GM12878 (cell line): ENCODE measurements around the gene CLTCL1. TPM values are rescaled to one million over a fixed set of nuclear protein-coding genes. Genes with fewer than 3 reads are reported as not detected.

Source experiments
- ATAC-seq: fragments of 200-7000 bp; cut with Tn5 transposase; 3 replicates; pipeline ENCODE4 v1.9.1; 2020; ENCODE audit warnings: mild to moderate bottlenecking, moderate library complexity
- BruUV-seq: library from RNA; stranded (reverse); fragments of 400-500 nt; replicated peaks from 2 replicates; lab custom pipeline; 2021; lab: Mats Ljungman, UMichigan
- CTCF ChIA-PET: fragments of 300-600 bp; sonication (Branson Sonifier 250); formaldehyde crosslinking; extraction: SDS; loops from one replicate; lab custom pipeline; 2021; ENCODE audit warnings: inconsistent platforms; lab: Yijun Ruan, JAX
- POLR2A ChIA-PET: fragments of 350-600 bp; formaldehyde crosslinking; extraction: SDS; loops from one replicate; lab custom pipeline; 2021; ENCODE audit warnings: inconsistent platforms; lab: Charles Lee
- RAD21 ChIA-PET: fragments of 300-600 bp; sonication (Branson Sonifier 250); formaldehyde crosslinking; loops from one replicate; lab custom pipeline; 2023; ENCODE audit warnings: antibody characterized with exemption; ENCODE audit not compliant: unreplicated experiment; lab: Charles Lee
- SMC1A ChIA-PET: fragments of 300-600 bp; sonication (Branson Sonifier 250); formaldehyde crosslinking; loops from one replicate; lab custom pipeline; 2023; ENCODE audit not compliant: unreplicated experiment, uncharacterized antibody; lab: Charles Lee
- DNase-seq: peaks from one replicate; pipeline ENCODE4 v3.0.0-alpha.2; 2011; ENCODE audit warnings: low read depth, low spot score
- FAIRE-seq: peaks from 3 replicates; lab custom pipeline; 2011; peaks lifted over from hg19 to GRCh38; lab: Jason Lieb, UNC
- H2AFZ ChIP-seq: 2 replicates; pipeline ENCODE4 v1.6.0; 2011; ENCODE audit warnings: low read depth, low read length, control low read depth; ENCODE audit not compliant: control insufficient read depth
- H3K27ac ChIP-seq: 2 replicates; pipeline ENCODE4 v1.5.1; 2011; ENCODE audit warnings: control low read depth; ENCODE audit not compliant: control insufficient read depth, insufficient read depth
- H3K27me3 ChIP-seq, 2 experiments: replicated peaks in 1 of 2; 2 replicates each; pipeline versions ENCODE4 v1.6.0 to v1.6.1; 2011; ENCODE audit warnings: low read length in 1 of 2; ENCODE audit not compliant: control insufficient read depth in 2 of 2, insufficient read depth in 2 of 2
- H3K36me3 ChIP-seq, 2 experiments: 2 replicates each; pipeline ENCODE4 v1.5.1; 2011; ENCODE audit warnings: low read length in 1 of 2; ENCODE audit not compliant: control insufficient read depth in 2 of 2, insufficient read depth in 2 of 2
- H3K4me1 ChIP-seq: 2 replicates; pipeline ENCODE4 v1.6.1; 2011; ENCODE audit warnings: mild to moderate bottlenecking, low read length, moderate library complexity, mixed read lengths; ENCODE audit not compliant: control insufficient read depth, insufficient read depth
- H3K4me2 ChIP-seq: 2 replicates; pipeline ENCODE4 v1.6.0; 2011; ENCODE audit warnings: control low read depth; ENCODE audit not compliant: control insufficient read depth, insufficient read depth
- H3K4me3 ChIP-seq: fragments of 200-600 bp; sonication (generic); 2 replicates; pipeline ENCODE4 v1.5.1; 2016
- H3K79me2 ChIP-seq: 2 replicates; pipeline ENCODE4 v1.6.0; 2011; ENCODE audit warnings: low read length; ENCODE audit not compliant: control insufficient read depth, insufficient read depth
- H3K9ac ChIP-seq: 2 replicates; pipeline ENCODE4 v1.8.0; 2011; ENCODE audit warnings: low read length, control low read depth, mixed read lengths; ENCODE audit not compliant: control insufficient read depth, insufficient read depth
- H3K9me3 ChIP-seq: replicated peaks from 3 replicates; pipeline ENCODE4 v1.5.1; 2011; ENCODE audit warnings: mild to moderate bottlenecking, low read length; ENCODE audit not compliant: control insufficient read depth, insufficient read depth
- H4K20me1 ChIP-seq: 2 replicates; pipeline ENCODE4 v1.6.0; 2011; ENCODE audit not compliant: control insufficient read depth, insufficient read depth
- BHLHE40 ChIP-seq, 2 experiments: fragments of 450-650 bp in 1 of 2; IDR thresholded peaks; 2 replicates each; pipeline ENCODE4 v1.6.1; 2011 to 2017; ENCODE audit warnings: low read depth in 2 of 2, borderline replicate concordance in 1 of 2, improper control_type of control experiment in 1 of 2, low read length in 1 of 2, mild to moderate bottlenecking in 1 of 2
- BRCA1 ChIP-seq: IDR thresholded peaks from 2 replicates; pipeline ENCODE4 v1.6.1; 2011; ENCODE audit warnings: low read depth, low read length, improper control_type of control experiment
- CBFB ChIP-seq: IDR thresholded peaks from 2 replicates; pipeline ENCODE4 v1.6.1; 2016; ENCODE audit warnings: antibody characterized with exemption, low read depth
- CBX3 ChIP-seq: fragments of 200-600 bp; sonication (generic); IDR thresholded peaks from 2 replicates; pipeline ENCODE4 v1.6.1; 2016; ENCODE audit warnings: low read depth, borderline replicate concordance
- CHD2 ChIP-seq: IDR thresholded peaks from 2 replicates; pipeline ENCODE4 v1.6.1; 2011; ENCODE audit warnings: low read depth, low read length, improper control_type of control experiment, borderline replicate concordance
- ETV6 ChIP-seq, 2 experiments: fragments of 450-650 bp in 1 of 2; IDR thresholded peaks in 1 of 2; conservative IDR thresholded peaks in 1 of 2; 2 replicates each; pipeline ENCODE4 v1.6.1; 2014; ENCODE audit warnings: antibody characterized with exemption in 1 of 2, borderline replicate concordance in 1 of 2, low read depth in 1 of 2, mild to moderate bottlenecking in 1 of 2, moderate library complexity in 1 of 2
- FOXK2 ChIP-seq: fragments of 450-650 bp; IDR thresholded peaks from 2 replicates; pipeline ENCODE4 v1.6.1; 2017; ENCODE audit warnings: mild to moderate bottlenecking, moderate library complexity
- IRF4 ChIP-seq: IDR thresholded peaks from 2 replicates; pipeline ENCODE4 v1.6.1; 2011; ENCODE audit warnings: low read depth, low read length
- JUND ChIP-seq: IDR thresholded peaks from 2 replicates; pipeline ENCODE4 v1.6.1; 2012; ENCODE audit warnings: low read depth, mild to moderate bottlenecking, low read length, improper control_type of control experiment, moderate library complexity
- MEF2A ChIP-seq: IDR thresholded peaks from 2 replicates; pipeline ENCODE4 v1.6.1; 2011; ENCODE audit warnings: low read depth, mild to moderate bottlenecking, low read length, moderate library complexity; ENCODE audit not compliant: insufficient read depth
- MXI1 ChIP-seq: fragments of 150-350 bp; IDR thresholded peaks from 2 replicates; pipeline ENCODE4 v1.6.1; 2011; ENCODE audit warnings: low read depth, mild to moderate bottlenecking, inconsistent platforms, low read length, improper control_type of control experiment
- NFXL1 ChIP-seq: fragments of 450-650 bp; IDR thresholded peaks from 2 replicates; pipeline ENCODE4 v1.6.1; 2017; ENCODE audit warnings: antibody characterized with exemption, mild to moderate bottlenecking, borderline replicate concordance
- NFYA ChIP-seq: IDR thresholded peaks from 2 replicates; pipeline ENCODE4 v1.6.1; 2011; ENCODE audit warnings: low read depth, mild to moderate bottlenecking, low read length, improper control_type of control experiment, borderline replicate concordance
- ZBED1 ChIP-seq: IDR thresholded peaks from 2 replicates; pipeline ENCODE4 v1.6.1; 2016; ENCODE audit warnings: borderline replicate concordance
- WGBS: methylation state at CpG from one replicate; pipeline ENCODE4 v1.1.6; 2016; ENCODE audit warnings: low lambda C conversion rate; ENCODE audit not compliant: insufficient replicate concordance, insufficient coverage; ENCODE audit errors: missing lambda C conversion rate; 5-methylcytosine and 5-hydroxymethylcytosine counted together
- in situ Hi-C: fragments of 300-500 bp; cut with MboI; formaldehyde crosslinking; loops from 9 replicates; pipeline ENCODE4 v1.14.3; 2018; ENCODE audit warnings: mixed read lengths
- intact Hi-C: fragments of 100-400 bp; cut with micrococcal nuclease; formaldehyde crosslinking; loops from one replicate; pipeline ENCODE4 v1.14.2; 2022; ENCODE audit not compliant: unreplicated experiment
- polyA plus RNA-seq, 11 experiments: library from polyadenylated mRNA; depleted of rRNA in 4 of 11; unstranded in 6 of 11; stranded (reverse) in 5 of 11; fragments of >200 nt; fragmentation: Nextera tagmentation in 4 of 11; fragmentation: Illumina TruSeq in 1 of 11; extraction: Ambion mirVana in 4 of 11; extraction: Trizol in 1 of 11; gene quantifications; 1 replicate in 1 of 11; 2 replicates in 10 of 11; pipeline versions ENCODE4 v1.2.1 to v1.2.3, GENCODE V29; 2011 to 2016; ENCODE audit warnings: inconsistent platforms in 2 of 11, missing spikeins in 2 of 11, low read depth in 1 of 11
- total RNA-seq, 4 experiments: library from RNA; depleted of rRNA in 3 of 4; stranded (reverse); fragments of >200 nt in 3 of 4; fragmentation: Illumina TruSeq in 1 of 4; extraction: Trizol in 1 of 4; gene quantifications; 2 replicates each; pipeline versions ENCODE4 v1.2.1 to v1.2.3, GENCODE V29; 2013 to 2021
- TF ChIP-seq, protein P1 (sequence below): IDR thresholded peaks from 2 replicates; pipeline ENCODE4 v1.6.1; 2011; ENCODE audit warnings: low read depth, mild to moderate bottlenecking, low read length, moderate library complexity, borderline replicate concordance; ENCODE audit errors: extremely low read depth
- TF ChIP-seq, protein P2 (sequence below): IDR thresholded peaks from 2 replicates; pipeline ENCODE4 v1.6.1; 2012; ENCODE audit warnings: mild to moderate bottlenecking, low read depth, low read length
- TF ChIP-seq, protein P3 (sequence below): fragments of 450-650 bp; IDR thresholded peaks from 2 replicates; pipeline ENCODE4 v1.6.1; 2016; ENCODE audit warnings: mild to moderate bottlenecking
- TF ChIP-seq, protein P4 (sequence below): fragments of 450-650 bp; IDR thresholded peaks from 2 replicates; pipeline ENCODE4 v1.6.1; 2016; ENCODE audit warnings: mild to moderate bottlenecking

CLTCL1 gene
- total and polyA plus RNA-seq, 10 of the 15 experiments (the other 5 are each of a cell fraction or from before 2014, with no cell fraction given) = under 0.01 to 0.35 (median 0.12) TPM; not detected in 2

DNA sequence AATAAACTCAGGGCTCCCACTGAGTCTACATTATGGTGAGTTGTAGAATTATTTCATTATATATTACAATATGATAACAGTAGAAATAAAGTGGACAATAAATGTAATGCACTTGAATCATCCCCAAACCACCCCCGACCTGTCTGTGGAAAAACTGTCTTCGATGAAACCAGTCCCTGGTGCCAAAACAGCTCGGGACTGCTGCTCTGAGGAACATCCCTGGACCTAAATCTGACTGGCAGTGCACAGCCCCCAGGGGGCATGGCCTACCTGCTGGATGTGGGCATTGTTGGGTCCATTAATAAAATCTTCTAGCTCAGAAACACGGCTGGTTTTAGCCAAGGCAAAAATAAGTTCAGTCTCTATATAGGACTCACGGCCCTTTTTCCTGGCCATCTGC lies 83.6 kb downstream of the CLTCL1 start:
- H3K27me3 ChIP-seq = peaks cover 2 to 6% of the 10 kb centered on the region in 2 experiments; a peak in 3 of 4 replicates
- H3K9me3 ChIP-seq = no peaks in the 10 kb centered on the region
- no peaks in the 10 kb centered on the region for H4K20me1 ChIP-seq
- RAD21 ChIA-PET = no interaction called here
- ATAC-seq (no peak), FAIRE-seq (no peak), DNase-seq (no peak)
- SMC1A ChIA-PET = no interaction called here
- no peak overlapping the region for H3K4me2 ChIP-seq
- no peak overlapping the region for H2AFZ ChIP-seq
- BruUV-seq = no TSS peak
- H3K36me3 ChIP-seq = no peaks in the 10 kb centered on the region
- H3K4me3 ChIP-seq = no peak overlapping the region
- intact Hi-C loops = no loop called here
- POLR2A ChIA-PET = no interaction called here
- CTCF ChIA-PET = no interaction called here
- 9% methylated on average over 5 of the region's 5 CpGs for WGBS
- in situ Hi-C loops = no loop called here
- no peaks in the 10 kb centered on the region for H3K79me2 ChIP-seq
- TF ChIP-seq IRF4 = no peak
- TF ChIP-seq, protein P1, sequence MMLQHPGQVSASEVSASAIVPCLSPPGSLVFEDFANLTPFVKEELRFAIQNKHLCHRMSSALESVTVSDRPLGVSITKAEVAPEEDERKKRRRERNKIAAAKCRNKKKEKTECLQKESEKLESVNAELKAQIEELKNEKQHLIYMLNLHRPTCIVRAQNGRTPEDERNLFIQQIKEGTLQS = no peak
- TF ChIP-seq CHD2 = no peak
- TF ChIP-seq ETV6 (conservative IDR thresholded peaks at IDR 0.05 in 1 of 2, IDR thresholded peaks at IDR 0.05 in 1 of 2; ENCODE audit: borderline replicate concordance in 1 of 2, low read depth in 1 of 2) = no peak
- TF ChIP-seq ZBED1 = no peak
- no peak for TF ChIP-seq MXI1
- TF ChIP-seq NFYA = no peak
- TF ChIP-seq CBX3 = no peak
- TF ChIP-seq BHLHE40 (IDR thresholded peaks at IDR 0.05; ENCODE audit: borderline replicate concordance in 1 of 2, low read depth in 2 of 2, low read length in 1 of 2) = no peak
- no peak for TF ChIP-seq BRCA1
- TF ChIP-seq, protein P2, sequence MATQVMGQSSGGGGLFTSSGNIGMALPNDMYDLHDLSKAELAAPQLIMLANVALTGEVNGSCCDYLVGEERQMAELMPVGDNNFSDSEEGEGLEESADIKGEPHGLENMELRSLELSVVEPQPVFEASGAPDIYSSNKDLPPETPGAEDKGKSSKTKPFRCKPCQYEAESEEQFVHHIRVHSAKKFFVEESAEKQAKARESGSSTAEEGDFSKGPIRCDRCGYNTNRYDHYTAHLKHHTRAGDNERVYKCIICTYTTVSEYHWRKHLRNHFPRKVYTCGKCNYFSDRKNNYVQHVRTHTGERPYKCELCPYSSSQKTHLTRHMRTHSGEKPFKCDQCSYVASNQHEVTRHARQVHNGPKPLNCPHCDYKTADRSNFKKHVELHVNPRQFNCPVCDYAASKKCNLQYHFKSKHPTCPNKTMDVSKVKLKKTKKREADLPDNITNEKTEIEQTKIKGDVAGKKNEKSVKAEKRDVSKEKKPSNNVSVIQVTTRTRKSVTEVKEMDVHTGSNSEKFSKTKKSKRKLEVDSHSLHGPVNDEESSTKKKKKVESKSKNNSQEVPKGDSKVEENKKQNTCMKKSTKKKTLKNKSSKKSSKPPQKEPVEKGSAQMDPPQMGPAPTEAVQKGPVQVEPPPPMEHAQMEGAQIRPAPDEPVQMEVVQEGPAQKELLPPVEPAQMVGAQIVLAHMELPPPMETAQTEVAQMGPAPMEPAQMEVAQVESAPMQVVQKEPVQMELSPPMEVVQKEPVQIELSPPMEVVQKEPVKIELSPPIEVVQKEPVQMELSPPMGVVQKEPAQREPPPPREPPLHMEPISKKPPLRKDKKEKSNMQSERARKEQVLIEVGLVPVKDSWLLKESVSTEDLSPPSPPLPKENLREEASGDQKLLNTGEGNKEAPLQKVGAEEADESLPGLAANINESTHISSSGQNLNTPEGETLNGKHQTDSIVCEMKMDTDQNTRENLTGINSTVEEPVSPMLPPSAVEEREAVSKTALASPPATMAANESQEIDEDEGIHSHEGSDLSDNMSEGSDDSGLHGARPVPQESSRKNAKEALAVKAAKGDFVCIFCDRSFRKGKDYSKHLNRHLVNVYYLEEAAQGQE = no peak
- no peak for TF ChIP-seq FOXK2
- TF ChIP-seq, protein P3, sequence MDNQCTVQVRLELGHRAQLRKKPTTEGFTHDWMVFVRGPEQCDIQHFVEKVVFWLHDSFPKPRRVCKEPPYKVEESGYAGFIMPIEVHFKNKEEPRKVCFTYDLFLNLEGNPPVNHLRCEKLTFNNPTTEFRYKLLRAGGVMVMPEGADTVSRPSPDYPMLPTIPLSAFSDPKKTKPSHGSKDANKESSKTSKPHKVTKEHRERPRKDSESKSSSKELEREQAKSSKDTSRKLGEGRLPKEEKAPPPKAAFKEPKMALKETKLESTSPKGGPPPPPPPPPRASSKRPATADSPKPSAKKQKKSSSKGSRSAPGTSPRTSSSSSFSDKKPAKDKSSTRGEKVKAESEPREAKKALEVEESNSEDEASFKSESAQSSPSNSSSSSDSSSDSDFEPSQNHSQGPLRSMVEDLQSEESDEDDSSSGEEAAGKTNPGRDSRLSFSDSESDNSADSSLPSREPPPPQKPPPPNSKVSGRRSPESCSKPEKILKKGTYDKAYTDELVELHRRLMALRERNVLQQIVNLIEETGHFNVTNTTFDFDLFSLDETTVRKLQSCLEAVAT = no peak
- no peak for TF ChIP-seq MEF2A
- TF ChIP-seq CBFB = no peak
- TF ChIP-seq JUND = no peak
- TF ChIP-seq NFXL1 = no peak
- TF ChIP-seq, protein P4, sequence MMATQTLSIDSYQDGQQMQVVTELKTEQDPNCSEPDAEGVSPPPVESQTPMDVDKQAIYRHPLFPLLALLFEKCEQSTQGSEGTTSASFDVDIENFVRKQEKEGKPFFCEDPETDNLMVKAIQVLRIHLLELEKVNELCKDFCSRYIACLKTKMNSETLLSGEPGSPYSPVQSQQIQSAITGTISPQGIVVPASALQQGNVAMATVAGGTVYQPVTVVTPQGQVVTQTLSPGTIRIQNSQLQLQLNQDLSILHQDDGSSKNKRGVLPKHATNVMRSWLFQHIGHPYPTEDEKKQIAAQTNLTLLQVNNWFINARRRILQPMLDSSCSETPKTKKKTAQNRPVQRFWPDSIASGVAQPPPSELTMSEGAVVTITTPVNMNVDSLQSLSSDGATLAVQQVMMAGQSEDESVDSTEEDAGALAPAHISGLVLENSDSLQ = no peak
- no peak overlapping the region for H3K27ac ChIP-seq
- H3K4me1 ChIP-seq = no peaks in the 10 kb centered on the region
- H3K9ac ChIP-seq = no peak overlapping the region
